Measurements from ENCODE around the gene HELZ2.
"Not testable (repeated sequence)": the region's sequence is repeated elsewhere in the genome, so short reads cannot be mapped to it uniquely, and the experiment has no call there.

The HELZ2 gene

GRCh38 chr20:63563225-63563935 lies 10.7 kb downstream of the HELZ2 start:
- H3K27ac ChIP-seq: no peak overlapping the region
- TF ChIP-seq ZFX (IDR thresholded peaks at IDR 0.05): no peak
- no peak for TF ChIP-seq CTCF (conservative IDR thresholded peaks at IDR 0.05)

- H3K27ac ChIP-seq: no peak overlapping the region
- TF ChIP-seq CTCF (conservative IDR thresholded peaks at IDR 0.05) (no peak), ZFX (IDR thresholded peaks at IDR 0.05) (no peak)
Measured at GRCh38 chr20:63562461-63563224, 11.4 kb downstream of the HELZ2 start.

DNA sequence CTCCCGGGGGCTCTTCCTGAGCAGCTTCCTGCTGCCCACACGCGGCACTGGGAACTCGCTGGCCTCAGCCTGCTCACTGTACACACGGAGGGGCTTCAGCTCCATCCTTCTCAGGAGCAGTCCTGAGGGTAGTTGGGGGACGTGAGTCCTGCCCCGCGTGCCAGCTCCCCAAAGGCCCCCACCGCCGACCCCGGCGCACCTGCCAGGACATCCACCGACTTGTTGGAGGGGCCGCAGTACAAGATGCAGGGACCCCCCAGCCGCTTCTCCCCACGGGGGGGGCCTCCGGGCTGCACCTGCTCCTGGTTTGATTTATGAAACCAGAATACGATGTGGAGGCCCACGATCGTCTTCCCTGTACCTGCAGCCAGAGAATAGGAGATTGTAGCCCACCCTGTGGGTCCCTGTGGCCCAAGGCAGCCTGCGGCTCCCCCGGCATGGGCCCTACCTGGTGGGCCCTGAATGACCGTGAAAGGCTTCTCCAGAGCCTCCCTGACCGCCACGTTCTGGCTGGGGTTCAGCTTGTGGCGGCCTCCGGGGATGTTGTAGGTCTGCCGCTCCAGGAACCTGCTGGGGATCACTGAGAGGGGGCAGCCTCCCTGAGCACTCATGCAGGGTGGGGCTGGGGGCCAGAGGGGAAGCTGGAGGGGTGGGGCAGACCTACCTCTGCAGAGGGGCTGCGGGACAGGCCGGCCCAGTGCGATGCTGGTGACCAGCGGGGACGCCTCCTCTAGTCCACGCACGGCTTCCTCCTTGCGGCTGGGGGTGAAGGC lies 12.2 kb downstream of the HELZ2 start:
- no peak for TF ChIP-seq CTCF (conservative IDR thresholded peaks at IDR 0.05)
- no peak for TF ChIP-seq ZFX (IDR thresholded peaks at IDR 0.05)
- H3K27ac ChIP-seq: no peak overlapping the region

DNA sequence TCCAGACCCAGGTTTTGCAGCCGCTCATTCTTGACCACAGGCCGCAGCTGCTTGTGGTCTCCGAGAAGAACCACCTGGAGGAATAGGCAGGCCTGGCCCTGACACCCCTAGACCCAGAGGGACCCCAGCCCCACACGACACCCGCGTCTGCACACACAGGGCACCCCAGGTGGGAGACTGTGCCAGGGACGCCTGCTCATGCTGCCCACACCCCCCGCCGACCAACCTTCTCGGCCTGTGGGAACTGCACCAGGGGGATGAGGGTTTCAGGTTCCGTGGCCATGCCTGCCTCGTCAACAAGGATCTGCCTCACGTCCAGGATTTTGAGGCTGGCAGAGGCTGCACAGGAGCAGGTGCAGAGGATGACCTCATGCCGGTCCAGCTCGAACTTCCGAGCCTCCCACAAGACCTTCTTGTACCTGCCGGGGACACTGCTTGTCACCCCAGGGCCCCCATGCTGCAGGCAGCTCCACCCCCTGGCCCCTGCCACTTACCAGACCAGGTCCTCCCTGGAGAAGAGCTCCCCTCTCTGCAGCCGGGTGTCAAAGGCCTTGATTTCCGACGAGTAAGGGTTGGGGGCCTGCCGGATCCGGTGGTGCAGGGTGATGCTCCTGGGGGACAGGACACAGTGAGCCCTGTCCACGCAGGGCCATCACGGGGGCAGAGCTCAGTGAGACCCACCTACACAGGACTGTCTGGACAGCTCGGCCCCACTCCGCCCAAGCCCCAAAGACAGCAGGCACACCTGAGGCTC lies 13.0 kb downstream of the HELZ2 start:
- TF ChIP-seq CTCF (conservative IDR thresholded peaks at IDR 0.05) (no peak), ZFX (IDR thresholded peaks at IDR 0.05) (no peak)
- no peak overlapping the region for H3K27ac ChIP-seq

GRCh38 chr20:63560333-63560805 lies 13.7 kb downstream of the HELZ2 start:
- no peak for TF ChIP-seq ZFX (IDR thresholded peaks at IDR 0.05)
- no peak for TF ChIP-seq CTCF (conservative IDR thresholded peaks at IDR 0.05)
- no peak overlapping the region for H3K27ac ChIP-seq

DNA sequence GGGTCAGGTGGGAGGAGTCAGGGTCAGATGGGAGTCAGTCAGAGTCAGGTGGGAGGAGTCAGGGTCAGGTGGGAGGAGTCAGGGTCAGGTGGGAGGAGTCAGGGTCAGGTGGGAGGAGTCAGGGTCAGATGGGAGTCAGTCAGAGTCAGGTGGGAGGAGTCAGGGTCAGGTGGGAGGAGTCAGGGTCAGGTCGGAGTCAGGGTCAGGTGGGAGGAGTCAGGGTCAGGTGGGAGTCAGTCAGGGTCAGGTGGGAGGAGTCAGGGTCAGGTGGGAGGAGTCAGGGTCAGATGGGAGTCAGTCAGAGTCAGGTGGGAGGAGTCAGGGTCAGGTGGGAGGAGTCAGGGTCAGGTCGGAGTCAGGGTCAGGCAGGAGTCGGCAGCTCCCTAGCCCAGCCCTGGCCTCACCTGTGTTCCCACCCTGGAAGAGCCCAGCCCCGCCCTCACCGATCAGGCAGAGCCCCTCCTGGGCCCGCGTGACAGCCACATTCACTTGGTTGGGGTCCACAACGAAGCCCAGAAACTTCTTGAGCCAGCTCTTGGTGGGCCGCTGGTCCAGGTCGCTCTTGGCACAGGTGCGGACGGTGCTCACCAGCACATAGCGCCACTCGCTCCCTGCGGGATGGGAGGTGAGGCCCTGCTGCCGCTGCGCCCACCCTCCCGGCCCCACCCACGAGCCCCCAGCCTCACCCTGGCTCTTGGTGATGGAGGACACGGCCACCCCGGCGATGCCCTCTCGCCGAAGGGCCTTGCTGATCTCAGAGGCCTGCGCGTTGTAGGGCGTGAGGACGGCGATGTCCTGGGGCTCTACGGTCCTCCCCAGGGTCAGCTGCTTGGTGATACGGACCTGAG lies 14.3 kb downstream of the HELZ2 start:
- not testable (repeated sequence) for H3K27ac ChIP-seq
